T-helper 9 cell (primary cell): ENCODE data around the gene IL1A.
A peak's percentile ranks its signal among the peaks of the same experiment; 100 is the strongest.

Source experiments
- DNase-seq: peaks from one replicate; pipeline ENCODE4 v3.0.0-alpha.2; 2020

The IL1A gene

DNA sequence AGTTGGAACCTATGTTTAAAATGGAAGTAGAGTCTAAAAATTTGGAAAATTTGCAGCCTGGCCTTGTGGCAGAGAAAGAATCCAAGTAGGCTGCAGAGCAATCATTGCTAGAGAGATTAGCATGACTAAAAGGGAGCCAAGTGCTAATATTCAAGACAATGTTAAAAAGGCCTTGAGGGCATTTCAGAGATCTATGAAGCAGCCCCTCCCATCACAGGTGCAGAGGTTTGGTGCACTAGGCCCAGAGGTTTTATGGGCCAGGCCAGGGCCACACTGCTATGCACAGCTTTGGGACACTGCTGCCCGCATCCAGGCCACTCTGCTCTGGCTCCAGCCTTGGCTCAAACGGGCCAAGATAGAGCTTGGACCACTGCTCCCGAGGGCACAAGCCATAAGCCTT, 6.7 kb upstream of the IL1A start:
- no peak for DNase-seq

GRCh38 chr2:112790305-112790704, 6.0 kb upstream of the IL1A start:
- no peak for DNase-seq

DNA sequence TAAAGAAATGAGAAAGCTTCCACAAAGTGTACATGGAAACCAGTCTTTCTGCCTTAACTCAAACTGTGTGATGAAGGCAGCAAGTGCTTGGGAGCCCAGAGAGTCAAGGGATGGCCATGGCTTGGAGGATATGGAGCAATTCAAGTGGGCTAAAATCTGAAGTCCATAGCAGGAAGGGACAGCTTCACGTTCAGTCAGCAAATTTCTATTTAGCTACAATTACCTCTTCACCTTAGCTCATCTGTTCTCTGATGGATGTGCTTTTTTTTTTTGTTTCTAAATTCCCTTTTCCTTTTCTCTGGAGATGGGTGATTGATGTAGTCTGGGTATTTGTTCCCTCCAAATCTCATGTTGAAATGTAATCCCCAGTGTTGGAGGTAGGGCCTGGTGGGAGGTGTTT, 4.9 kb upstream of the IL1A start:
- no peak for DNase-seq

DNA sequence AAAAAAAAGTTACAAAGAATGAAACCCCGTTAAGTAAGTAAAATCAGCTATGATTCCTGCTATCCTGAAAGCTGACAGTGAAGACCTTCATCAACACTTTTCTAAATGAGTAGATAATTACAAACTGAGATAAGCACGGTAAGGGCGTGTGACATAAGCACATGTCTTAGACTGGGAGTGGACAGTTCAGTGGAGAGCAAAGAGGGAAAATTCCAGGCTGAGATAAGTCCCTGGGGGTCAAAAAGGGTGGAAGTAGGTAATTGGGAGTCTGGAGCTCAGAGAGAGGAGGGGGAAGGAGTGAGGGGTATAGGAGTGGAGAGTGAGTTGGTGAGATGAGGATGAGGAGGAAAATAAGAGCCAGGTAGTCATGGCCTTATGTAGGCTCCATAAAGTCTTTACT, 4.4 kb upstream of the IL1A start:
- DNase-seq, result no peak

DNA sequence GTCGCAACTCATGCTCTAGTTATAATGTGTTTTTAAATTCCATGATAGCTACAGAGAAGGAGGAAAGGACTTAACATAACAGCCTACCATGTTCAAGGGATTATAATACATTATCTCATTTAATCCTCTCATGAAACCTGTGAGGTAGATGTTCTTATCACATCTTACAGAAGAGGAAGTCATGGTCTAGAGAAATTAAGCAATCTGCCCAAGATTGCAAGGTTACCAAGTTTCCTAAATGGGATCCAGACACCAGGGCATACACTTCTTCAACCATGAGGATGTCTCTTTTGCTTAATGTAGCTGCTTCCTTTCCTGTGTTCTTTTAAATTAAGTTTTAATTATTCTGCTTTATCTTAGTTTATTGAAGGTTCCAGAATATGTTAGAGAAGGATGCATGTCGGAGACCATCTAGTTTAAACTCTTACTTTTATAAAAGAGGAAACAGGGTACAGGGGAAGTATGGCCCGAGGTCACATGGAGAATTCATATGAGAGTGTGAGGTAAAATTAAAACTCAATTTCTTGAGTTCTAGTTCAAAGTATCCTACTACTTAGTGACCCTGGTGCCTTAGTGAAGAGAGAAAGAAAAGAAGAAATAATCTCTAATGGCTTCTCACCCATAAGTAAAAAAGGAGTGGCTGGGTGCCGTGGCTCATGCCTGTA, 3.6 kb upstream of the IL1A start:
- no peak for DNase-seq

DNA sequence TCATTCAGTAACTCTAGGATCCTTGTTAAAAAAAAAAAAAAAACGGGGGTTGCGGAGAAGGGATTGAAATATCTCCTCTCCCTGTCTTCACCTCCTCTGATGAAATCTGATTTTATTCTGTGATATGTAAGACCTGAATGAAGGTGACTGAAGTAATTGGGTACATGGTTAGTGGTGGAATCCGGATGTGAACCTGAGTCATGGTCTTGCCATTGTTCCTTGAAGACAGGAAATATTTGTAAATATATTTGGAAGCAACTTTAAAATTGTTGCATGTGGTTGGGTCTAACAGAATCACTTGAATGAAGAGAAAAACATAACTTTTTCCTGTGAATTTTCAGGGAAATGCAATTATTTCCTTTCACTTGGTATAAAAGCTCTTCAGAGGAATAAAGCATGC, 3.0 kb upstream of the IL1A start:
- DNase-seq, result no peak

DNA sequence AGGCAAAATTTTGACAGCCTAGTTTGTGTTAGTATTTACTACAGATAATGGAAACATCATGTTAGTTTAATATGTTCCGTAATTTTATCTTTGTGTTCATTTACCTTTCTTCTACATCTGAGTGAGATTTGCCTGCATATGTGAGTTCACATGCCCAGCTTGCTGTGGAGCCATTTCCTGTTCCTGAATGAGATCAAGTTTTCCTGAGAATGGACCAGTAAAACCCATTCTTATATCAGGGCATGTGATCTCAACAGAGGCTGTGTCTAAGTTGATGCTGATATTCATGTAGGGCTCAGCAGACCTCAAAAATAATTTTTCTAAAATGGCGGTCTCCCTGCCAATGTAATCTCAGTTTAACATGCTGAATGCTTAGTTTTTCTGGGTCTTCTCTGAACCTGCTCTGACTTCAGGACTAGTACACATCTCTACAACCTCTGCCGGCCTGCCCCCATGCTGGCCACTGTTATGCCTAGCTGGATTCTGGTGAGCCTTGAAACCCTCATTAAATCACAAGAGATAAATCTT, 1.0 kb downstream of the IL1A start:
- no peak for DNase-seq

DNA sequence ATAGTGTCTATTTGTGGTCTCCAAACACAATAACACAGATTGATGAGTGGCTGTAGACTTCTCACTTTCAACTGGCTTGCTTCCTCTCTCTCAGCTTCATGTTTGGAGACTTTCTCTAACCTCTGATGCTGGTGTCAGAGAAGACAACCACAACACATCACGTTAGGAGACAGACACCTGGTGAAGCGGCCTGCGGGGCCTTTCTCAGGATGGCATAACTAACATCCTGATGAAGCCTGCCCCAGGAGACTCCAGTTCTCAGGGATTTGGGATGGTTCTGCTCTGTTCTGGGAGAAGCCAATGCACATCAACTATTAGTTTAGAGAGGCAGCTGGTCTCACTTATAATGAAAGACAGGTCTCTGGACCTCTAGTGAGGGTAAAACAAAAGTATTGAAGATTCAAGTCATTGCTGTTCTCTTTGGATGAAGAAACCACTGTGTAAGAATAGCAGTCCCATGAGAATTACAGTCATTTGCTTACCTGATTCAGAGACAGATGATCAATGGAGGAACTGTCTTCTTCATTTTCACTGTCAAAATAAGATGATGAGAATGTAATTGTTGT, 2.0 kb downstream of the IL1A start:
- no peak for DNase-seq

- no peak for DNase-seq
Observed at GRCh38 chr2:112779598-112779997, 4.7 kb downstream of the IL1A start.

GRCh38 chr2:112777036-112777435, 7.3 kb downstream of the IL1A start:
- no peak for DNase-seq

GRCh38 chr2:112776113-112776512, 8.2 kb downstream of the IL1A start:
- DNase-seq, result no peak

DNA sequence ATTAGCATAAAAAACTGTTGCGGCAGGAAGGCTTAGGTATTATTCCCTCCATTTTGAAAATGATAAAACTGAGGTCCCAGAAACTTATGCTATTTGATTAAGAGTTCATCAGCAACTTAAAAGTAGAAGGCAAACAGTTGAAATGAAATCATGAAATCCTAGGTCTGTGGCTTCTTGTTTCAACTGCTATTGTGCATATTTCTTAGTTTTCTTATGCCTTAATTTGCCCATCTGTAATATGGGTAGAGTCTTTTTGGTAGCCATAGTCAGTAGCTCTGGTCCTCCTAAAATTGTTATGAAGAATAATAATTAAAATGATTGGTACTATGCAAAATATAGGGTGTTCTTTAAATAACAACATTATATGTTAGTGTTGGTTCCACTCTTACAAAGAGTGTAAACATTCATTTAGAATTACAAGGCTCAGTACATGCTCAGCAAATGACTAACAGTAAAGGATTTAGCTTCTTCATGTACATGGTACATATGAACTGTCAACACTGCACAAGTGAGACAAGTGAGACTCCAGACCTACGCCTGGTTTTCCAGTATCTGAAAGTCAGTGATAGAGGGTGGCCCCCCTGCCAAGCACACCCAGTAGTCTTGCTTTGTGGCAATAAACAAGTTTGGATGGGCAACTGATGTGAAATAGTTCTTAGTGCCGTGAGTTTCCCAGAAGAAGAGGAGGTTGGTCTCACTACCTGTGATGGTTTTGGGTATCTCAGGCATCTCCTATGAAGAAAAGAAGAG, 9.6 kb downstream of the IL1A start:
- DNase-seq, result no peak

- DNase-seq, result no peak
Observed at GRCh38 chr2:112773556-112773955, 10.7 kb downstream of the IL1A start.

GRCh38 chr2:112772911-112773475, 11.3 kb downstream of the IL1A start:
- no peak for DNase-seq

DNA sequence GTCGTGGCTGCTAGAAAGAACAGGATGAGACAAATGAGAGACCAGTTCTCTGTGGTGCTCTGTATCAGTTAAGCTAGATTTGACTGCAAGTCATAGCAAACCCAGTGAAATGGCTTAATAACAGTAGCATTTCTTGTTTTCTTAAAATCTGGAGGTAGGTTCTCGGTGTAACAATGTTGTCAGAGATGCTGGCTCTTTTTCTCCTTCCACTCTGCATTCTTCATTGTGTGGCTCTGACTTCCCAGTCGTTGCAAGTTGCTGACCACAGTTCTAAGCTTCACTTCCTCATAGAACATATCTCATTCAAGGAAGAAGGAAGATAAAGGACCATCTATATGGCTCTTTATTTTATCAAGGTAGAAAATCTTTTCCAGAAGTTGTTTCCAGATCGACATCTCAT, 12.0 kb downstream of the IL1A start:
- DNase-seq, result no peak

GRCh38 chr2:112768432-112768831, 15.9 kb downstream of the IL1A start:
- DNase-seq, result no peak

GRCh38 chr2:112767693-112768330, 16.5 kb downstream of the IL1A start:
- no peak for DNase-seq

DNA sequence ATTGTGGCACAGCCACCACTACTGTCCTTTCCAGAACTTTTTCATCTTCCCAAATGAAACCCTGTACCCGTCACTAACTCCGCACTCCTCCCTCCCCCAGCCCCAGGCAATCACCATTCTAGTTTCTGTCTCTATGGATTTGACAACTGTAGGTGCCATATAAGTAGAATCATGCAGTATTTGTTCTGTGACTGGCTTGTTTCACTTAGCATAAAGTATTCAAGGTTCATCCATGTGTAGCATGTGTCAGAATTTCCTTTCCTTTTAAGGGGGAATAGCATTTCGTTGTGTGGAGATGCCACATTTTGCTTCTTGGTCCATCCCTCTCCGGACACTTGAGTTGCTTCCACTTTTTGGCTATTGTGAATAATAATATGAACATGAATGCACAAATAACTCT, 19.0 kb downstream of the IL1A start:
- no peak for DNase-seq

GRCh38 chr2:112764071-112765044, 19.9 kb downstream of the IL1A start, which contains the start of gene CKAP2L:
CKAP2L (minus strand) TSS chr2:112764609; CDS start chr2:112764598, 11 bp downstream.
- DNase-seq, result peak; percentile 92

GRCh38 chr2:112762276-112762675, 22.0 kb downstream of the IL1A start:
- no peak for DNase-seq

DNA sequence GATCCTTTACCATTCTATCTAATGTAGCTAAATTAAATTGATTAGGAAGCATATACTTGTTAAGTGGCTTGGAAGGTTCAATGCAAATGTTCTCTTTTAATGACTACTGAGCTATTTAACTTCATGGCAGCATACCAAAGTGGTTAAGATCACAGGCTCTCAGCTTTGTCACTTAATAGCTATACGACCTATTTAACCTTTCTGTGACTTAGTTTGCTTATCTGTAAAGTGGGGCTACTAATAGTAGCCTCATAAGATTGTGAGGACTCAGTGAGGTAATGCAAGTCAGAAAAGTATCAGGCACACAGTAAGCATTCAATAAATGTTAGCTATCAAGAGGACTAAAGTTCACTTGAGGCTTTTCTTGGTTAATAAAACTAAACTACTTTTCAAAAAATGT, 24.1 kb downstream of the IL1A start:
- no peak for DNase-seq

GRCh38 chr2:112758711-112759110, 25.6 kb downstream of the IL1A start:
- DNase-seq, result no peak
